GM19193 (cell line): ENCODE measurements around the gene CHPF.

Experiments used
- POLR2A ChIP-seq: IDR thresholded peaks from 4 replicates; pipeline ENCODE4 v1.6.1; 2011; ENCODE audit not compliant: insufficient read depth, insufficient read length; ENCODE audit errors: extremely low read depth

CHPF gene

DNA sequence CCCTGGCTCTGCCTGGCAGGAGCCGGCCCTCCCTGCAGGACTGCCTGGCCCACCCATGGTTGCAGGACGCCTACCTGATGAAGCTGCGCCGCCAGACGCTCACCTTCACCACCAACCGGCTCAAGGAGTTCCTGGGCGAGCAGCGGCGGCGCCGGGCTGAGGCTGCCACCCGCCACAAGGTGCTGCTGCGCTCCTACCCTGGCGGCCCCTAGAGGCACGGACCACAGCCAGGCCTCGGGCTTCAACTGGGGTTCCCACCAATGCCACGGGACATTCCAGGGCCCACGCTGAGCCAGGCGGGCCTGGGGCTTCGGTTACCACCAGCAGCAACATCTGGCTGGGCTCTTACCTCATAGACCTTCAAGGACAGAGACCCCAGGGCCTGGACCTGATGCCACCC is 51.0 kb downstream of the CHPF start:
- no peak for TF ChIP-seq POLR2A

- no peak for TF ChIP-seq POLR2A
Observed at GRCh38 chr2:219491278-219491963, 52.2 kb downstream of the CHPF start.

GRCh38 chr2:219490600-219491130 is 52.9 kb downstream of the CHPF start:
- no peak for TF ChIP-seq POLR2A

- no peak for TF ChIP-seq POLR2A
Observed at GRCh38 chr2:219490186-219490585, 53.4 kb downstream of the CHPF start.

DNA sequence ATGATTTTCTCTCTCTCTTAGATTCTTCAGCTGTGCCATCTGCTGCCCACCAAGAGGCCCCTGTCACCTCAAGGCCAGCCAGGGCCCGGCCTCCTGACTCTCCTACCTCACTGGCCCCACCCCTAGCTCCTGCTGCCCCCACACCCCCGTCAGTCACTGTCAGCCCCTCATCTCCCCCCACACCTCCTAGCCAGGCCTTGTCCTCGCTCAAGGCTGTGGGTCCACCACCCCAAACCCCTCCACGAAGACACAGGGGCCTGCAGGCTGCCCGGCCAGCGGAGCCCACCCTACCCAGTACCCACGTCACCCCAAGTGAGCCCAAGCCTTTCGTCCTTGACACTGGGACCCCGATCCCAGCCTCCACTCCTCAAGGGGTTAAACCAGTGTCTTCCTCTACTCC is 54.3 kb downstream of the CHPF start:
- no peak for TF ChIP-seq POLR2A
